ENCODE measurements around the gene KMT2E. TPM values are rescaled to one million over a fixed set of nuclear protein-coding genes. Genes with fewer than 3 reads are reported as not detected.
"Not testable (repeated sequence)": the region's sequence is repeated elsewhere in the genome, so short reads cannot be mapped to it uniquely, and the experiment has no call there.

KMT2E gene
- polyA plus RNA-seq, 2 of the 4 experiments (the other 2 are of a cell fraction), result 9.4 to 23.4 TPM

GRCh38 chr7:105026750-105027149, 12.7 kb downstream of the KMT2E start:
- POLR2A ChIA-PET, result interaction anchor here (0.8 to 1.5 kb wide), 2 partner anchors 13 to 43 kb away, joined by 4 to 6 read pairs; partner anchors contain the start of gene KMT2E

DNA sequence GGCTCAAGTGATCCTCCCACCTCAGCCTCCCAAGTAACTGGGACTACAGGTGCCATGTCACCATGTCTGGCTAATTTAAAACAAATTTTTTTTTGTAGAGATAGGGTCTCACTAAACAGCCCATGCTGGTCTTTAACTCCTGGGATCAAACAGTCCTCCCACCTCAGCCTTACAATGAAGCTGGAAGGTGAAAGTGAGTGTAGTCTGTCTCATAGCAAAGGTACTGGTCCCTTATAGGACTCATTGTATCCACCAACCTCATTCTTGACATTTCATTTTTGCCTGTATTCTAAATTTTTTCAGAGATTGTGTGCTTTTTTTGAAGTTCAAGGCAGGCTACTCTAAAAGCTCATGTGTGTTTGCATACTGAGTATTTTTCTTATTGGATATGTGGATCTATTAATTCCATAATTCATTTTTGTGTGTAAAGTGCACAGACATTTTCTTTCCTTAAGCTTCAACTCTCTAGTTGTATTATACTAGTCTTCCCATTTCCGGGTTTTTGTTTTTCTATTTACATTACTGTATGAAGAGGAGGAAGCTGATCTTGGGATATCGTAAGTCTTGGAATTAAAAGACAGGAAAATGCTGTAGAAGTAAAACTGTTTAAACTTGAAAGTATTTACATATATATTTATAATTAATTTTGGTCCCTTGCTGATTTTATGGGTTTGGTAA, 13.3 kb downstream of the KMT2E start:
- H3K4me3 ChIP-seq, result no peak overlapping the region
- H3K4me1 ChIP-seq, result peaks cover 32% of the 10 kb centered on the region
- H3K4me2 ChIP-seq, result no peak overlapping the region
- no peak for DNase-seq (ENCODE audit: low read depth in 1 of 2, low spot score in 1 of 2)
- H3K9me3 ChIP-seq, result no peaks in the 10 kb centered on the region
- ATAC-seq, result no peak
- H3K27ac ChIP-seq, result no peak overlapping the region
- 59% methylated on average over 2 of the region's 2 CpGs for WGBS (ENCODE audit: missing lambda C conversion rate)
- FAIRE-seq, result no peak
- POLR2A ChIA-PET, result interaction anchor here (0.8 to 1.6 kb wide), 3 partner anchors 14 to 43 kb away, joined by 4 to 7 read pairs (median 6); partner anchors contain the start of gene KMT2E
- TF ChIP-seq USF2 (IDR thresholded peaks at IDR 0.05) (no peak), ZNF302 (CRISPR knock-in tag; IDR thresholded peaks at IDR 0.05) (no peak), FOSB (CRISPR knock-in tag; IDR thresholded peaks at IDR 0.05) (no peak), EHF (CRISPR knock-in tag; IDR thresholded peaks at IDR 0.05) (no peak), CHD4 (IDR thresholded peaks at IDR 0.05; ENCODE audit: borderline replicate concordance) (no peak), BHLHE40 (IDR thresholded peaks at IDR 0.05; ENCODE audit: low read depth, low read length) (no peak), POLR2AphosphoS2 (conservative IDR thresholded peaks at IDR 0.05; ENCODE audit: low read length) (no peak), RARB (CRISPR knock-in tag; IDR thresholded peaks at IDR 0.05) (no peak), JUNB (IDR thresholded peaks at IDR 0.05) (no peak), NFE2L2 (conservative IDR thresholded peaks at IDR 0.05; ENCODE audit: low read length) (no peak)
- CTCF ChIA-PET, result interaction anchor here (0.6 to 1.5 kb wide), 4 partner anchors 14 to 795 kb away, joined by 3 to 6 read pairs (median 3); no protein-coding TSS in a partner anchor

More at GRCh38 chr7:105026750-105027149, 12.7 kb downstream of the KMT2E start:
- TF ChIP-seq PHF8 (IDR thresholded peaks at IDR 0.05; ENCODE audit: borderline replicate concordance, low read depth) (no peak), MAFK (IDR thresholded peaks at IDR 0.05; ENCODE audit: partially characterized antibody) (peak; percentile 44), FOSL2 (IDR thresholded peaks at IDR 0.05) (no peak), FOSL2 (CRISPR knock-in tag; IDR thresholded peaks at IDR 0.05) (no peak), ZSCAN20 (CRISPR knock-in tag; IDR thresholded peaks at IDR 0.05) (no peak)
- Histone ChIP-seq H3K4me2 (no peak overlapping the region), H3K9me3 (no peaks in the 10 kb centered on the region), H3K4me3 (no peak overlapping the region), H3K4me1 (peaks cover 32% of the 10 kb centered on the region), H3K27ac (no peak overlapping the region)
- ATAC-seq (no peak), DNase-seq (ENCODE audit: low read depth in 1 of 2, low spot score in 1 of 2) (no peak), FAIRE-seq (no peak)
- WGBS (ENCODE audit: missing lambda C conversion rate), result 87% methylated on average over 2 of the region's 2 CpGs
- CTCF ChIA-PET, result interaction anchor here (0.6 to 1.5 kb wide), 5 partner anchors 13 to 795 kb away, joined by 3 to 6 read pairs (median 3); no protein-coding TSS in a partner anchor

DNA sequence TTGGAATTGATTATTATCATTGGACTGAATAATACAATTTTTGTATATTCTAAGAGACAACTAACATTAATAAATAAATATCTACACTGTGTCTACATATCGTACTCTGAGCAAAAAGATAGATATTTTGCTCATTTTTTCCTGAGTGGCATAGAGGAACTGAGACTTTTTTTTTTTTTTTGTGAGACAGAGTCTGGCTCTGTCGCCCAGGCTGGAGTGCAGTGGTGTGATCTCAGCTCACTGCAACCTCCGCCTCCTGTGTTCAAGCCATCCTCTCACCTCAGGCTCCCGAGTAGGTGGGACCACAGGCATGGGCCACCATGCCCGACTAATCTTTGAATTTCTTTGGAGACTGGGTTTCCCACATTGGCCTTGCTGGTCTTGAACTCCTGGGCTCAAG, 14.0 kb downstream of the KMT2E start:
- no peak for TF ChIP-seq MAFK (IDR thresholded peaks at IDR 0.05; ENCODE audit: partially characterized antibody)
- TF ChIP-seq HDAC2 (IDR thresholded peaks at IDR 0.05), result no peak
- no peak for TF ChIP-seq USF2 (IDR thresholded peaks at IDR 0.05)
- TF ChIP-seq RARB (CRISPR knock-in tag; IDR thresholded peaks at IDR 0.05), result no peak
- Histone ChIP-seq H3K4me3 (no peak overlapping the region), H3K4me1 (peaks cover 32% of the 10 kb centered on the region), H3K27ac (no peak overlapping the region), H3K9me3 (no peaks in the 10 kb centered on the region), H3K4me2 (no peak overlapping the region)
- FAIRE-seq (no peak), DNase-seq (ENCODE audit: low read depth in 1 of 2, low spot score in 1 of 2) (no peak), ATAC-seq (no peak)
- WGBS (ENCODE audit: missing lambda C conversion rate), result 77% methylated on average over 5 of the region's 5 CpGs
- POLR2A ChIA-PET, result interaction anchor here (1.6 kb wide), 1 partner anchor 15 kb away, joined by 7 read pairs; the partner anchor contains the start of gene KMT2E
- CTCF ChIA-PET, result no interaction called here

GRCh38 chr7:105028941-105029340, 14.9 kb downstream of the KMT2E start:
- H3K4me2 ChIP-seq; CTCF ChIA-PET; H3K27ac ChIP-seq; H3K4me3 ChIP-seq; H3K9me3 ChIP-seq; DNase-seq (ENCODE audit: low read depth in 1 of 2, low spot score in 1 of 2); ATAC-seq; FAIRE-seq: not testable (repeated sequence)
- POLR2A ChIA-PET, result interaction anchor here (1.6 kb wide), 1 partner anchor 15 kb away, joined by 7 read pairs; the partner anchor contains the start of gene KMT2E
- H3K4me1 ChIP-seq, result peaks cover 26% of the 10 kb centered on the region
- WGBS (ENCODE audit: missing lambda C conversion rate), result 95% methylated on average over 8 of the region's 8 CpGs
